Ishikawa (cell line): ENCODE data around the gene CATSPERZ.

ENCODE experiments used
- CEBPB ChIP-seq: IDR thresholded peaks from 2 replicates; pipeline ENCODE4 v1.6.1; 2012
- RAD21 ChIP-seq: IDR thresholded peaks from 2 replicates; pipeline ENCODE4 v1.6.1; 2012; ENCODE audit warnings: low read depth
- TAF1 ChIP-seq: IDR thresholded peaks from 2 replicates; pipeline ENCODE4 v1.6.1; 2012; ENCODE audit warnings: low read depth, mild to moderate bottlenecking
- TCF12 ChIP-seq: IDR thresholded peaks from 2 replicates; pipeline ENCODE4 v1.6.1; 2012; ENCODE audit warnings: low read depth
- USF1 ChIP-seq: IDR thresholded peaks from 2 replicates; pipeline ENCODE4 v1.6.1; 2012
- YY1 ChIP-seq: IDR thresholded peaks from 2 replicates; pipeline ENCODE4 v1.6.1; 2012; ENCODE audit warnings: low read depth
- TF ChIP-seq, protein P1 (sequence below): IDR thresholded peaks from 2 replicates; pipeline ENCODE4 v1.6.1; 2012

DNA sequence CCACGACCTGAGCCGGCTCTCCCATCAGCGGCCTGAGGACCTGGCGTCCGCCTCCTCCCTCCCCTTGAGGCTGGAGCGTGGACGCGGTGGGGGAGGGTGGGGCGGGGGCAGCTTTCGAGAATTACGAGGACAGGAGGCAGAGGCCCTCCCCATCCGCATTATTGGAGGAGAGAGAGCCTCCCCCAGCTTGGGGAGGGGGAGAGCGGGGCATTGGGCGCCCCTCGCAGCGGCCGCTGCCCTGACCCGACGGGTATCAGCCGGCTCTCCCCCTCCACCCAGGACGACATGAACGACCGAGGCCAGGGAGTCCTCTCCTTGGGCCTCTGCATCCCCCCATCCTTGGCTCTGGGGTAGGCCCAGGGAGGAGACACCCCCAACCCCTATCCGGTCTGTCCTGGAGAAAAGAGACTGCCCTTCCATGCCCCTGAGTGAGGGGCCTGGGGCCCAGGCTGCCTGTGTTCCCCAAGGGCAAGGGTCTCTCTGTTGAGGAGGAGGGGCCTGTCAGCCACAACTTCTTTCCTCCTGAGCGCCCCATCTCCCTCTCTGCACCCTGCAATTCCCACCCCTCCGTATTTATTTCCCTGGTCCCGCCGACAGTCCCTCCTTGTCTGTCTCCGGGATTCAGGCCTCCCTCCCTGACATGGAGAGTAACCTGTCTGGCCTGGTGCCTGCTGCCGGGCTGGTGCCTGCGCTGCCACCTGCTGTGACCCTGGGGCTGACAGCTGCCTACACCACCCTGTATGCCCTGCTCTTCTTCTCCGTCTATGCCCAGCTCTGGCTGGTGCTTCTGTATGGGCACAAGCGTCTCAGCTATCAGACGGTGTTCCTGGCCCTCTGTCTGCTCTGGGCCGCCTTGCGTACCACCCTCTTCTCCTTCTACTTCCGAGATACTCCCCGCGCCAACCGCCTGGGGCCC lies 14.0 kb upstream of the CATSPERZ start:
- TF ChIP-seq, protein P1, sequence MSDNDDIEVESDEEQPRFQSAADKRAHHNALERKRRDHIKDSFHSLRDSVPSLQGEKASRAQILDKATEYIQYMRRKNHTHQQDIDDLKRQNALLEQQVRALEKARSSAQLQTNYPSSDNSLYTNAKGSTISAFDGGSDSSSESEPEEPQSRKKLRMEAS = no peak
- TF ChIP-seq YY1 (no peak), TAF1 (no peak), CEBPB (no peak), TCF12 (peak; percentile 8; the same call in 1 of the 2 replicates), RAD21 (no peak), USF1 (no peak)
